MM.1S (cell line): ENCODE data around the gene CDYL.

Experiments used
- DNase-seq: peaks from one replicate; pipeline ENCODE4 v3.0.0-alpha.2; 2015
- H2AFZ ChIP-seq: fragments of 300-600 bp; sonication (generic); 2 replicates; pipeline ENCODE4 v1.6.0; 2016; ENCODE audit warnings: antibody characterized with exemption, low read length
- H3F3A ChIP-seq: fragments of 300-600 bp; sonication (generic); 2 replicates; pipeline ENCODE4 v1.6.1; 2016; ENCODE audit warnings: mild to moderate bottlenecking, antibody characterized with exemption, low read length, moderate library complexity, mixed read lengths; ENCODE audit not compliant: insufficient read depth
- H3K27ac ChIP-seq: fragments of 300-600 bp; sonication (generic); 2 replicates; pipeline ENCODE4 v1.5.1; 2016; ENCODE audit warnings: mild to moderate bottlenecking, low read length
- H3K27me3 ChIP-seq: fragments of 300-600 bp; sonication (generic); replicated peaks from 2 replicates; pipeline ENCODE4 v1.6.0; 2016; ENCODE audit warnings: low read length; ENCODE audit not compliant: insufficient read depth
- H3K36me3 ChIP-seq: fragments of 300-600 bp; sonication (generic); replicated peaks from 2 replicates; pipeline ENCODE4 v1.6.1; 2016; ENCODE audit warnings: mild to moderate bottlenecking, low read length, mixed read lengths; ENCODE audit not compliant: insufficient read depth
- H3K4me1 ChIP-seq: fragments of 300-600 bp; sonication (generic); 2 replicates; pipeline ENCODE4 v1.6.1; 2016; ENCODE audit warnings: low read length, mixed read lengths
- H3K4me2 ChIP-seq: fragments of 300-600 bp; sonication (generic); 2 replicates; pipeline ENCODE4 v1.6.0; 2016; ENCODE audit warnings: low read depth, low read length
- H3K4me3 ChIP-seq: fragments of 300-600 bp; sonication (generic); 2 replicates; pipeline ENCODE4 v1.5.1; 2016; ENCODE audit warnings: low read length, mixed read lengths
- H3K79me2 ChIP-seq: fragments of 300-600 bp; sonication (generic); 2 replicates; pipeline ENCODE4 v1.6.1; 2016; ENCODE audit warnings: mixed run types, low read length, mixed read lengths
- H3K9ac ChIP-seq: fragments of 300-600 bp; sonication (generic); 2 replicates; pipeline ENCODE4 v1.6.1; 2016; ENCODE audit warnings: low read length, mixed read lengths
- H3K9me2 ChIP-seq: fragments of 300-600 bp; sonication (generic); replicated peaks from 2 replicates; pipeline ENCODE4 v1.6.1; 2016; ENCODE audit warnings: mild to moderate bottlenecking, low read length, mixed read lengths; ENCODE audit not compliant: insufficient read depth
- H3K9me3 ChIP-seq: fragments of 300-600 bp; sonication (generic); replicated peaks from 2 replicates; pipeline ENCODE4 v1.6.1; 2016; ENCODE audit warnings: mild to moderate bottlenecking, low read length, mixed read lengths; ENCODE audit not compliant: insufficient read depth
- H4K20me1 ChIP-seq: fragments of 300-600 bp; sonication (generic); 2 replicates; pipeline ENCODE4 v1.6.1; 2016; ENCODE audit warnings: mild to moderate bottlenecking, low read length, moderate library complexity, mixed read lengths; ENCODE audit not compliant: insufficient read depth
- CTCF ChIP-seq: fragments of 300-600 bp; sonication (generic); IDR thresholded peaks from 2 replicates; pipeline ENCODE4 v1.5.1; 2016; ENCODE audit warnings: antibody characterized with exemption, low read length, mixed read lengths
- EZH2 ChIP-seq: fragments of 300-600 bp; sonication (generic); optimal IDR thresholded peaks from 2 replicates; pipeline ENCODE3; 2017; ENCODE audit warnings: low read depth, mild to moderate bottlenecking, antibody characterized with exemption, low read length, mixed read lengths
- EZH2phosphoT487 ChIP-seq: fragments of 300-600 bp; sonication (generic); IDR thresholded peaks from 2 replicates; pipeline ENCODE4 v1.6.1; 2018; ENCODE audit warnings: antibody characterized with exemption, low read length

CDYL gene

GRCh38 chr6:4790158-4790899, 14.1 kb downstream of the CDYL start:
- Histone ChIP-seq H3F3A (no peaks in the 10 kb centered on the region), H3K27ac (no peak overlapping the region), H3K79me2 (peaks cover 99% of the 10 kb centered on the region), H3K36me3 (no peaks in the 10 kb centered on the region), H3K27me3 (no peaks in the 10 kb centered on the region), H3K4me1 (no peaks in the 10 kb centered on the region), H3K4me3 (no peak overlapping the region), H3K9ac (no peak overlapping the region), H3K9me2 (no peaks in the 10 kb centered on the region), H3K4me2 (no peak overlapping the region), H3K9me3 (no peaks in the 10 kb centered on the region), H4K20me1 (peaks cover 73% of the 10 kb centered on the region), H2AFZ (no peak overlapping the region)
- no peak for DNase-seq
- peak; percentile 30 for TF ChIP-seq CTCF
- no peak for TF ChIP-seq EZH2

GRCh38 chr6:4794140-4794707, 18.0 kb downstream of the CDYL start:
- Histone ChIP-seq H3K9me3 (no peaks in the 10 kb centered on the region), H3K9me2 (no peaks in the 10 kb centered on the region), H3K9ac (no peak overlapping the region), H3K4me2 (no peak overlapping the region), H3K27me3 (no peaks in the 10 kb centered on the region), H3K4me3 (no peak overlapping the region), H3K79me2 (peaks cover 99% of the 10 kb centered on the region), H3K36me3 (no peaks in the 10 kb centered on the region), H3K4me1 (no peaks in the 10 kb centered on the region), H2AFZ (no peak overlapping the region), H3F3A (no peaks in the 10 kb centered on the region), H4K20me1 (peaks cover 74% of the 10 kb centered on the region), H3K27ac (no peak overlapping the region)
- TF ChIP-seq EZH2phosphoT487 (no peak), EZH2 (no peak), CTCF (no peak)
- no peak for DNase-seq

GRCh38 chr6:4797587-4797986, 21.4 kb downstream of the CDYL start:
- Histone ChIP-seq H2AFZ (no peak overlapping the region), H3K4me1 (peaks cover 23% of the 10 kb centered on the region), H3K4me3 (no peak overlapping the region), H3K27ac (no peak overlapping the region), H3K36me3 (no peaks in the 10 kb centered on the region), H3K9ac (no peak overlapping the region), H4K20me1 (peaks cover 78% of the 10 kb centered on the region), H3K4me2 (no peak overlapping the region), H3F3A (peaks cover 10% of the 10 kb centered on the region; the same call in 1 of the 2 replicates), H3K9me3 (no peaks in the 10 kb centered on the region), H3K27me3 (no peaks in the 10 kb centered on the region), H3K79me2 (peaks cover 100% of the 10 kb centered on the region), H3K9me2 (no peaks in the 10 kb centered on the region)
- no peak for DNase-seq
- no peak for TF ChIP-seq CTCF
- no peak for TF ChIP-seq EZH2
- TF ChIP-seq EZH2phosphoT487: no peak
